ENCODE results near the gene KLF11. TPM values are rescaled to one million over a fixed set of nuclear protein-coding genes. Genes with fewer than 3 reads are reported as not detected.

Gene KLF11
- total and polyA plus RNA-seq, 2 donors (not counting 1 experiment from before 2014, with no cell fraction given), result 5.9 to 6.8 TPM

GRCh38 chr2:10004401-10004800 lies 38.9 kb upstream of the KLF11 start:
- H3K27ac ChIP-seq (ENCODE audit: insufficient read depth, low read length), result no peak overlapping the region
- no peak overlapping the region for H3K4me2 ChIP-seq (ENCODE audit: extremely low read depth, insufficient read depth, low read length)
- no peaks in the 10 kb centered on the region for H3K79me2 ChIP-seq (ENCODE audit: control insufficient read depth, insufficient read depth, low read length)
- H4K20me1 ChIP-seq (ENCODE audit: control insufficient read depth, extremely low read depth, insufficient read depth, low read length), result no peaks in the 10 kb centered on the region
- peaks cover 2% of the 10 kb centered on the region for H3K27me3 ChIP-seq (ENCODE audit: control insufficient read depth, insufficient read depth, low read length)
- no peaks in the 10 kb centered on the region for H3K9me3 ChIP-seq (ENCODE audit: control insufficient read depth, insufficient read depth, low read depth, low read length)
- peaks cover 3% of the 10 kb centered on the region for H3K4me1 ChIP-seq (ENCODE audit: control insufficient read depth, extremely low read depth, insufficient read depth, low read length)
- H3K9ac ChIP-seq (ENCODE audit: insufficient read depth, low read length), result no peak overlapping the region
- DNase-seq (ENCODE audit: low read depth in 2 of 2), result no peak
- no peak overlapping the region for H2AFZ ChIP-seq (ENCODE audit: low read length)
- H3K4me3 ChIP-seq (replicated peaks in 1 of 4; ENCODE audit: control extremely low read depth in 1 of 4, insufficient read depth in 1 of 4, low read depth in 3 of 4, low read length in 4 of 4), result no peak overlapping the region
- no peak for TF ChIP-seq EZH2 (IDR thresholded peaks at IDR 0.05; ENCODE audit: low read length, missing control alignments)
- no peak for TF ChIP-seq CTCF (conservative IDR thresholded peaks at IDR 0.05 in 1 of 2, IDR thresholded peaks at IDR 0.05 in 1 of 2; ENCODE audit: low read depth in 1 of 2, low read length in 2 of 2)
- no peaks in the 10 kb centered on the region for H3K36me3 ChIP-seq (ENCODE audit: control insufficient read depth, insufficient read depth, low read length)

GRCh38 chr2:10004836-10005235 lies 38.5 kb upstream of the KLF11 start:
- peaks cover 7% of the 10 kb centered on the region for H3K4me1 ChIP-seq (ENCODE audit: control insufficient read depth, extremely low read depth, insufficient read depth, low read length)
- H3K79me2 ChIP-seq (ENCODE audit: control insufficient read depth, insufficient read depth, low read length), result no peaks in the 10 kb centered on the region
- H3K4me2 ChIP-seq (ENCODE audit: extremely low read depth, insufficient read depth, low read length), result no peak overlapping the region
- no peak for TF ChIP-seq EZH2 (IDR thresholded peaks at IDR 0.05; ENCODE audit: low read length, missing control alignments)
- TF ChIP-seq CTCF (conservative IDR thresholded peaks at IDR 0.05 in 1 of 2, IDR thresholded peaks at IDR 0.05 in 1 of 2; ENCODE audit: low read depth in 1 of 2, low read length in 2 of 2), result no peak
- H2AFZ ChIP-seq (ENCODE audit: low read length), result no peak overlapping the region
- no peaks in the 10 kb centered on the region for H3K9me3 ChIP-seq (ENCODE audit: control insufficient read depth, insufficient read depth, low read depth, low read length)
- no peak overlapping the region for H3K4me3 ChIP-seq (replicated peaks in 1 of 4; ENCODE audit: control extremely low read depth in 1 of 4, insufficient read depth in 1 of 4, low read depth in 3 of 4, low read length in 4 of 4)
- no peaks in the 10 kb centered on the region for H3K36me3 ChIP-seq (ENCODE audit: control insufficient read depth, insufficient read depth, low read length)
- no peaks in the 10 kb centered on the region for H4K20me1 ChIP-seq (ENCODE audit: control insufficient read depth, extremely low read depth, insufficient read depth, low read length)
- no peak overlapping the region for H3K27ac ChIP-seq (ENCODE audit: insufficient read depth, low read length)
- peaks cover 2% of the 10 kb centered on the region for H3K27me3 ChIP-seq (ENCODE audit: control insufficient read depth, insufficient read depth, low read length)
- no peak overlapping the region for H3K9ac ChIP-seq (ENCODE audit: insufficient read depth, low read length)
- no peak for DNase-seq (ENCODE audit: low read depth in 2 of 2)

DNA sequence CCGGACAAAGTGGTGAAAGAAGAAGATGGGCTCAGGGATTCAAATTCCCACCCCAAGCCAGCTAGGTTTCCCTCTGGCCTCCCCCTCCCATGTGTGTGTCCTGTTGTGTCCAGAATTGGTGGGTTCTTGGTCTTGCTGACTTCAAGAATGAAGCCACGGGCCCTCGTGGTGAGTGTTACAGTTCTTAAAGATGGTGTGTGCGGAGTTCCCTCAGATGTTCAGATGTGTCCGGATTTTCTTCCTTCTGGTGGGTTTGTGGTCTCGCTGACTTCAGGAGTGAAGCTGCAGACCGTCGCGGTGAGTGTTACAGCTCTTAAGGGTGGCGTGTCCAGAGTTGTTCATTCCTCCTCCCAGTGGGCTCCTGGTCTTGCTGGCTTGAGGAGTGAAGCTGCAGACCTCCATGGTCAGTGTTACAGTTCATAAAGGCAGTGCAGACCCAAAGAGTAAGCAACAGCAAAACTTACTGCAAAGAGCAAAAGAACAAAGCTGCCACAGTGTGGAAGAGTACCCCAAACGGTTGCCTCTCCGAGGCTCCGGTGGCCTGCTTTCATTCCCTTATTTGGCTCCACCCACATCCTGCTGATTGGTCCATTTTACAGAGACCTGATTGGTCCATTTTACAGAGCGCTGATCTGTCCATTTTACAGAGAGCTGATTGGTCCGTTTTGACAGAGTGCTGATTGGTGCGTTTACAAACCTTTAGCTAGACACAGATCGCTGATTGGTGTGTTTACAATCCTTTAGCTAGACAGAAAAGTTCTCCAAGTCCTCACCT lies 37.7 kb upstream of the KLF11 start:
- H3K9ac ChIP-seq (ENCODE audit: insufficient read depth, low read length), result no peak overlapping the region
- DNase-seq (ENCODE audit: low read depth in 2 of 2), result no peak
- no peaks in the 10 kb centered on the region for H3K79me2 ChIP-seq (ENCODE audit: control insufficient read depth, insufficient read depth, low read length)
- H3K4me2 ChIP-seq (ENCODE audit: extremely low read depth, insufficient read depth, low read length), result no peak overlapping the region
- H4K20me1 ChIP-seq (ENCODE audit: control insufficient read depth, extremely low read depth, insufficient read depth, low read length), result no peaks in the 10 kb centered on the region
- H3K4me1 ChIP-seq (ENCODE audit: control insufficient read depth, extremely low read depth, insufficient read depth, low read length), result peaks cover 14% of the 10 kb centered on the region
- H3K4me3 ChIP-seq (replicated peaks in 1 of 4; ENCODE audit: control extremely low read depth in 1 of 4, insufficient read depth in 1 of 4, low read depth in 3 of 4, low read length in 4 of 4), result no peak overlapping the region
- no peak overlapping the region for H2AFZ ChIP-seq (ENCODE audit: low read length)
- H3K27me3 ChIP-seq (ENCODE audit: control insufficient read depth, insufficient read depth, low read length), result peaks cover 2% of the 10 kb centered on the region
- no peak overlapping the region for H3K27ac ChIP-seq (ENCODE audit: insufficient read depth, low read length)
- TF ChIP-seq EZH2 (IDR thresholded peaks at IDR 0.05; ENCODE audit: low read length, missing control alignments) (no peak), CTCF (conservative IDR thresholded peaks at IDR 0.05 in 1 of 2, IDR thresholded peaks at IDR 0.05 in 1 of 2; ENCODE audit: low read depth in 1 of 2, low read length in 2 of 2) (no peak)
- H3K9me3 ChIP-seq (ENCODE audit: control insufficient read depth, insufficient read depth, low read depth, low read length), result no peaks in the 10 kb centered on the region
- H3K36me3 ChIP-seq (ENCODE audit: control insufficient read depth, insufficient read depth, low read length), result no peaks in the 10 kb centered on the region
